GM21390 (cell line): Measurements from ENCODE around the gene NUP93.

ENCODE experiments used
- ATAC-seq: cut with Tn5 transposase; IDR thresholded peaks from one replicate; pipeline ENCODE4 v1.9.1; 2021; ENCODE audit not compliant: unreplicated experiment

The NUP93 gene

GRCh38 chr16:56885446-56886162 lies 155.7 kb downstream of the NUP93 start:
- no peak for ATAC-seq

GRCh38 chr16:56886296-56886695 lies 156.4 kb downstream of the NUP93 start:
- no peak for ATAC-seq

- ATAC-seq = no peak
Measured at GRCh38 chr16:56886826-56887225, 156.9 kb downstream of the NUP93 start.

GRCh38 chr16:56888806-56889205 lies 158.9 kb downstream of the NUP93 start:
- no peak for ATAC-seq

- no peak for ATAC-seq
Measured at GRCh38 chr16:56889206-56889605, 159.3 kb downstream of the NUP93 start.

- no peak for ATAC-seq
Measured at GRCh38 chr16:56891685-56892084, 161.8 kb downstream of the NUP93 start.

GRCh38 chr16:56892705-56893104 lies 162.8 kb downstream of the NUP93 start:
- no peak for ATAC-seq

- ATAC-seq = no peak
Measured at GRCh38 chr16:56894331-56894917, 164.5 kb downstream of the NUP93 start.

GRCh38 chr16:56895813-56896212 lies 165.9 kb downstream of the NUP93 start:
- ATAC-seq = no peak

- no peak for ATAC-seq
Measured at GRCh38 chr16:56896244-56896643, 166.3 kb downstream of the NUP93 start.

GRCh38 chr16:56897026-56897799 lies 167.3 kb downstream of the NUP93 start:
- ATAC-seq = no peak

- ATAC-seq = no peak
Measured at GRCh38 chr16:56898847-56899246, 168.9 kb downstream of the NUP93 start.
